Esophagus squamous epithelium (tissue), 5 donors: ENCODE data around the gene STX18. TPM values are rescaled to one million over a fixed set of nuclear protein-coding genes. Genes with fewer than 3 reads are reported as not detected.

ENCODE experiments used
- DNase-seq: peaks from one replicate; lab custom pipeline; 2025; lab: John Stamatoyannopoulos, UW
- H3K27ac ChIP-seq, 4 donors: fragments of 200-600 bp; sonication (generic); one replicate each; pipeline ENCODE4 v1.5.1; 2016 to 2019; ENCODE audit warnings: mild to moderate bottlenecking in 1 of 4
- H3K27me3 ChIP-seq, 4 donors: fragments of 200-600 bp; sonication (generic); 1 replicate in 3 of 4; 2 replicates in 1 of 4; pipeline versions ENCODE4 v1.5.1 to v1.6.0; 2017 to 2021; ENCODE audit warnings: antibody characterized with exemption in 1 of 4
- H3K36me3 ChIP-seq, 3 donors: fragments of 200-600 bp; sonication (generic); one replicate each; pipeline ENCODE4 v1.5.1; 2016 to 2019
- H3K4me1 ChIP-seq, 3 donors: fragments of 200-600 bp; sonication (generic); one replicate each; pipeline ENCODE4 v1.5.1; 2017 to 2019
- H3K4me3 ChIP-seq, 4 donors: fragments of 200-600 bp; sonication (generic); 1 replicate in 3 of 4; 2 replicates in 1 of 4; pipeline ENCODE4 v1.5.1; 2016 to 2019; ENCODE audit warnings: mild to moderate bottlenecking in 2 of 4, moderate library complexity in 1 of 4
- H3K9me3 ChIP-seq, 3 donors: fragments of 200-600 bp; sonication (generic); one replicate each; pipeline ENCODE4 v1.5.1; 2016 to 2019
- CTCF ChIP-seq, 6 experiments: fragments of 450-650 bp in 4 of 6; fragments of 200-600 bp in 2 of 6; sonication (generic) in 2 of 6; IDR thresholded peaks; one replicate each; pipeline ENCODE4 v1.5.1; 2016 to 2019; ENCODE audit warnings: antibody characterized with exemption in 6 of 6, mild to moderate bottlenecking in 4 of 6, moderate library complexity in 4 of 6
- POLR2A ChIP-seq, 4 donors: fragments of 450-650 bp; IDR thresholded peaks; one replicate each; pipeline ENCODE4 v1.6.1; 2017; ENCODE audit warnings: antibody characterized with exemption in 4 of 4, mild to moderate bottlenecking in 4 of 4, moderate library complexity in 3 of 4
- WGBS, 2 donors: methylation state at CpG; one replicate each; pipeline ENCODE4 v1.1.5; 2018; 5-methylcytosine and 5-hydroxymethylcytosine counted together
- intact Hi-C: fragments of 100-400 bp; cut with DNase I; formaldehyde crosslinking; loops from one replicate; pipeline ENCODE4 v1.15.0; 2022
- total RNA-seq, 4 donors: library from RNA; depleted of rRNA; stranded (reverse); fragments of >200 nt; gene quantifications; one replicate each; pipeline ENCODE4 v1.1.0, GENCODE V29; 2016
- donor health status: DM: yes; HTN: yes; CAD: no.

The STX18 gene
- total RNA-seq, 4 donors from 2014 or later, result 10.5 to 27.8 (median 19.3) TPM

GRCh38 chr4:4415107-4415805, 126.6 kb downstream of the STX18 start:
- Histone ChIP-seq H3K4me1 (no peaks in the 10 kb centered on the region), H3K9me3 (no peaks in the 10 kb centered on the region), H3K27ac (no peak overlapping the region), H3K27me3 (no peaks in the 10 kb centered on the region), H3K4me3 (no peak overlapping the region), H3K36me3 (peaks cover 7 to 62% (median 7%) of the 10 kb centered on the region in 3 donors)
- no peak for TF ChIP-seq POLR2A (IDR thresholded peaks at IDR 0.05)
- intact Hi-C loops, result no loop called here
- DNase-seq, result no peak
- WGBS, 2 donors, result 96 to 98% methylated on average over 5 to 6 of the region's 19 CpGs

- H3K4me3 ChIP-seq, result no peak overlapping the region
- peaks cover 0 to 1% (median 0%) of the 10 kb centered on the region in 3 donors for H3K4me1 ChIP-seq
- no peak for DNase-seq
- TF ChIP-seq CTCF (IDR thresholded peaks at IDR 0.05) (no peak), POLR2A (IDR thresholded peaks at IDR 0.05) (no peak)
- no peaks in the 10 kb centered on the region for H3K9me3 ChIP-seq
- WGBS, 2 donors, result 73 to 85% methylated on average over 5 to 6 of the region's 7 CpGs
- H3K27me3 ChIP-seq, result no peaks in the 10 kb centered on the region
- H3K36me3 ChIP-seq, result peaks cover 0 to 56% (median 3%) of the 10 kb centered on the region in 3 donors
- no peak overlapping the region for H3K27ac ChIP-seq
- intact Hi-C loops, result no loop called here
These were observed 128.0 kb downstream of the STX18 start for GRCh38 chr4:4413806-4414205.

- Histone ChIP-seq H3K4me3 (no peak overlapping the region), H3K27ac (no peak overlapping the region), H3K4me1 (peaks cover 0 to 6% (median 1%) of the 10 kb centered on the region in 3 donors), H3K9me3 (no peaks in the 10 kb centered on the region), H3K27me3 (no peaks in the 10 kb centered on the region), H3K36me3 (peaks cover 0 to 51% (median 0%) of the 10 kb centered on the region in 3 donors)
- 83 to 93% methylated on average over 2 of the region's 10 CpGs for WGBS, 2 donors
- intact Hi-C loops, result no loop called here
- DNase-seq, result no peak
- TF ChIP-seq CTCF (IDR thresholded peaks at IDR 0.05) (no peak), POLR2A (IDR thresholded peaks at IDR 0.05) (no peak)
These were observed 128.5 kb downstream of the STX18 start for GRCh38 chr4:4413373-4413725.

- intact Hi-C loops, result no loop called here
- Histone ChIP-seq H3K4me3 (no peak overlapping the region), H3K27me3 (peaks cover 0 to 5% (median 0%) of the 10 kb centered on the region in 4 donors), H3K27ac (no peak overlapping the region), H3K36me3 (peaks cover 0 to 46% (median 0%) of the 10 kb centered on the region in 3 donors), H3K4me1 (peaks cover 0 to 11% (median 4%) of the 10 kb centered on the region in 3 donors), H3K9me3 (no peaks in the 10 kb centered on the region)
- 76 to 77% methylated on average over 14 to 18 of the region's 19 CpGs for WGBS, 2 donors
- DNase-seq, result no peak
- TF ChIP-seq CTCF (IDR thresholded peaks at IDR 0.05), result no peak
- TF ChIP-seq POLR2A (IDR thresholded peaks at IDR 0.05), result no peak
These were observed 129.0 kb downstream of the STX18 start for GRCh38 chr4:4412641-4413372.

GRCh38 chr4:4411906-4412305, 129.9 kb downstream of the STX18 start:
- DNase-seq, result no peak
- intact Hi-C loops, result no loop called here
- H3K4me1 ChIP-seq, result peaks cover 0 to 16% (median 4%) of the 10 kb centered on the region in 3 donors
- no peak overlapping the region for H3K27ac ChIP-seq
- no peak for TF ChIP-seq CTCF (IDR thresholded peaks at IDR 0.05)
- TF ChIP-seq POLR2A (IDR thresholded peaks at IDR 0.05), result no peak
- peaks cover 0 to 37% (median 0%) of the 10 kb centered on the region in 3 donors for H3K36me3 ChIP-seq
- no peaks in the 10 kb centered on the region for H3K9me3 ChIP-seq
- H3K27me3 ChIP-seq, result peaks cover 0 to 14% (median 0%) of the 10 kb centered on the region in 4 donors
- H3K4me3 ChIP-seq, result no peak overlapping the region
- WGBS, 2 donors, result 69 to 80% methylated on average over 9 to 11 of the region's 15 CpGs
